Stromal cell of bone marrow (primary cell): ENCODE results near the gene XRCC3.
"Not testable (repeated sequence)": the region's sequence is repeated elsewhere in the genome, so short reads cannot be mapped to it uniquely, and the experiment has no call there.

Experiments
- DNase-seq: peaks from one replicate; pipeline ENCODE4 v3.0.0-alpha.2; 2012; ENCODE audit warnings: low read depth

Gene XRCC3

GRCh38 chr14:103693515-103693914 lies 21.7 kb downstream of the XRCC3 start:
- no peak for DNase-seq

GRCh38 chr14:103692871-103693270 lies 22.4 kb downstream of the XRCC3 start:
- no peak for DNase-seq

GRCh38 chr14:103692159-103692558 lies 23.1 kb downstream of the XRCC3 start:
- no peak for DNase-seq

GRCh38 chr14:103691655-103692054 lies 23.6 kb downstream of the XRCC3 start:
- DNase-seq, result not testable (repeated sequence)

- no peak for DNase-seq
These were observed 24.9 kb downstream of the XRCC3 start for GRCh38 chr14:103690332-103690731.

- DNase-seq, result peak; percentile 29
These were observed 26.0 kb downstream of the XRCC3 start for GRCh38 chr14:103688906-103689902.

GRCh38 chr14:103688441-103688840 lies 26.8 kb downstream of the XRCC3 start:
- no peak for DNase-seq

- no peak for DNase-seq
These were observed 27.5 kb downstream of the XRCC3 start for GRCh38 chr14:103687712-103688111.

GRCh38 chr14:103686831-103687485 lies 28.3 kb downstream of the XRCC3 start:
- DNase-seq, result no peak

GRCh38 chr14:103685276-103686211 lies 29.7 kb downstream of the XRCC3 start:
- no peak for DNase-seq

GRCh38 chr14:103684871-103685270 lies 30.4 kb downstream of the XRCC3 start:
- DNase-seq, result no peak

GRCh38 chr14:103684471-103684870 lies 30.8 kb downstream of the XRCC3 start:
- DNase-seq, result no peak

- no peak for DNase-seq
These were observed 32.1 kb downstream of the XRCC3 start for GRCh38 chr14:103683139-103683538.

- DNase-seq, result no peak
These were observed 34.6 kb downstream of the XRCC3 start for GRCh38 chr14:103680491-103681231.

- no peak for DNase-seq
These were observed 35.9 kb downstream of the XRCC3 start for GRCh38 chr14:103679351-103679750.

- no peak for DNase-seq
These were observed 38.2 kb downstream of the XRCC3 start for GRCh38 chr14:103676881-103677675.

- DNase-seq, result no peak
These were observed 39.3 kb downstream of the XRCC3 start for GRCh38 chr14:103675957-103676356.

GRCh38 chr14:103671911-103672310 lies 43.3 kb downstream of the XRCC3 start:
- no peak for DNase-seq

- DNase-seq, result no peak
These were observed 45.9 kb downstream of the XRCC3 start for GRCh38 chr14:103669370-103669769.

GRCh38 chr14:103668117-103668516 lies 47.1 kb downstream of the XRCC3 start:
- no peak for DNase-seq
